GM18526 (cell line): ENCODE data around the gene CDK5RAP3.

Experiments
- POLR2A ChIP-seq: IDR thresholded peaks from 3 replicates; pipeline ENCODE4 v1.6.1; 2011; ENCODE audit not compliant: insufficient read length; ENCODE audit errors: extremely low read depth

The CDK5RAP3 gene

DNA sequence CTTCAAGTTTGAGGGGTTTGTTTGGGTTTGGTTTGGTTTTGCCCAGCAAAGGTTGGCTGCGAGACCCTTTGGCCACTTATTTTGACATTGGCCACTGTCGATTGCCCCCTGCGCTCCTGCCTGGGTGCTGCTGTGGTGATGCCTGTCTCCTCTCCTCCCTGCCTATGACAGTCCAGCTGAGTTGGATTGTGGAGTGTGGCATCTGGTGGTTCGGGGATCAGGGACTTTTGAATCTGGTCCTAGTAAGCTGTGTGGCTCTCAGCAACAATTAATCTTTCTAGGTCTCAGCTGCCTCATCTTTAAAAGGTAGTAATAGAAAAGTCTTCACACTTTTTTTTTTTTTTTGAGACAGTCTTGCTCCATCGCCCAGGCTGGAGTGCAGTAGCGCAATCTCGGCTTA lies 27.1 kb downstream of the CDK5RAP3 start:
- no peak for TF ChIP-seq POLR2A

DNA sequence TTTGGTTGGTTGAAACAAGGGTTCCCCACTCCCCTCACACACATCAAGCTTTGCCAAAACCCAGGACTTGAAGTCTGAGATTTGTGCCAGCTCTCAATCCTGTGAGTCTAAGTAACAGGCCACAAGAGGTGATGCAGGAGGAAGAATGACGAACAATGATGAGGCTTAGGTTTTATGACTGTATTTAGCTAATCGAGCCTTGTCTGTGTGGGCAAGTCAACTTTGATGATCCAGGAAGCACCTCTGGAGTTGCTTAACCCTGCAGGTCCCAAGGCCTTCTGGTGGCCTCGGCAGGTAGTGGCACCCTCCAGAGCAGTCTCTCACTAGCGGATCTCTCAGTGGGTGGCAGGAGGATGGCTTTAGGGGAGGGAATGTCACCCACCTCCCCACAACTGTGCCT lies 28.7 kb downstream of the CDK5RAP3 start:
- TF ChIP-seq POLR2A, result no peak

- TF ChIP-seq POLR2A, result no peak
These were observed 30.3 kb downstream of the CDK5RAP3 start for GRCh38 chr17:48001197-48001596.

DNA sequence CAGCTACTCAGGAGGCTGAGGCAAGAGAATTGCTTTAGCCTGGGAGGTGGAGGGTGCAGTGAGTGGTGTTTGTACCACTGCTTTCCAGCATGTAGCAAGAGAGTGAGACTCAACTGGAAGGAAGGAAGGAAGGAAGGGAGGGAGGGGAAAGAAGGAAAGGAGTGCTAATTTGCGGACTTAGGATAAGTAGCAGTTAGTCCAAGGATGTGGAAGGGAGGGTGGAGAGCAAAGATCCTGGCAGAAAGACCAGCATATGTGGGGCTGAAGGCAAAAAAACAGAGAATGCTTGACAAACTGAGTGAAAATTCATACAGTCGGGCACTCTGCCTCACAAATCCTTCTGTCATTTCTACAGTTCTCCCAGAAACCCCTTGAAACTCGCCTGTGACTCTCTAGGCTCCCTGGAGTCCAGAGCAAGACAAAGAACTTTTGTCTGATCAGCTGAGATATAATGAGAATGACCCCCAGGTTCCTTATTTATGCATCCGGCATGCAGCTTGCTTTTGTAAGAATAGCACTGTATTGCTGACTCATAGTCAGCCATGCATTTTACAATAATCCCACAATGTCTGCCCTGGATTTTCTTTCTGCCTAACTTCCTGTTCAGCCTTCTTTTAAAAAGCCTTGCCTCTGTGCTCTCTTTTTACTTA lies 31.5 kb downstream of the CDK5RAP3 start:
- TF ChIP-seq POLR2A, result no peak

DNA sequence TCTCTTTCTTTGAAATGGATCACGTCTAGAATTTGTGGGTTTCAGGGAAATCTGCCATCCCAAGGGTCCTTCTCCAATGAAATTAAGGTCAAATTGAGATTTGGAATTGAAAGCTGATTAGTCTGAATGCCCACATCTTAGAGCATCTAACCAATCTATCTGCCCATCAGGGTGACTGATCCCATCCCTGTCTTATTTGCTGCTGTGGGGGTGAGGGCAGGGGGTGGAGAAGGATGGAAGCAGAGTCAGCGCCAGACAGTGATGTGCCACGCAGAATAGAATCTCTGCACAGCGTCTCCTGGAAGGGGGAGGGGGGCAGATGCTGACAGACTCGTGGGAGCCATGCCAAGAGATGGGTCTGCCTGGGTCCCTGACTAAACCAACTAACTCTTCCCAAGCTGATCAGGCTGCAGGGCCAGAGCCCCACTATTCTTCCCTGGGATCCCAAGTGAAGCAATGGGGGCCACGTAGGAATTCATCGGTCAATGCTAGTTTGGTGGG lies 32.1 kb downstream of the CDK5RAP3 start:
- no peak for TF ChIP-seq POLR2A

- TF ChIP-seq POLR2A, result no peak
These were observed 32.7 kb downstream of the CDK5RAP3 start for GRCh38 chr17:48003417-48004151.

- no peak for TF ChIP-seq POLR2A
These were observed 34.1 kb downstream of the CDK5RAP3 start for GRCh38 chr17:48004983-48005382.

- no peak for TF ChIP-seq POLR2A
These were observed 36.2 kb downstream of the CDK5RAP3 start for GRCh38 chr17:48006936-48007709.

GRCh38 chr17:48010193-48010592 lies 39.3 kb downstream of the CDK5RAP3 start:
- no peak for TF ChIP-seq POLR2A

DNA sequence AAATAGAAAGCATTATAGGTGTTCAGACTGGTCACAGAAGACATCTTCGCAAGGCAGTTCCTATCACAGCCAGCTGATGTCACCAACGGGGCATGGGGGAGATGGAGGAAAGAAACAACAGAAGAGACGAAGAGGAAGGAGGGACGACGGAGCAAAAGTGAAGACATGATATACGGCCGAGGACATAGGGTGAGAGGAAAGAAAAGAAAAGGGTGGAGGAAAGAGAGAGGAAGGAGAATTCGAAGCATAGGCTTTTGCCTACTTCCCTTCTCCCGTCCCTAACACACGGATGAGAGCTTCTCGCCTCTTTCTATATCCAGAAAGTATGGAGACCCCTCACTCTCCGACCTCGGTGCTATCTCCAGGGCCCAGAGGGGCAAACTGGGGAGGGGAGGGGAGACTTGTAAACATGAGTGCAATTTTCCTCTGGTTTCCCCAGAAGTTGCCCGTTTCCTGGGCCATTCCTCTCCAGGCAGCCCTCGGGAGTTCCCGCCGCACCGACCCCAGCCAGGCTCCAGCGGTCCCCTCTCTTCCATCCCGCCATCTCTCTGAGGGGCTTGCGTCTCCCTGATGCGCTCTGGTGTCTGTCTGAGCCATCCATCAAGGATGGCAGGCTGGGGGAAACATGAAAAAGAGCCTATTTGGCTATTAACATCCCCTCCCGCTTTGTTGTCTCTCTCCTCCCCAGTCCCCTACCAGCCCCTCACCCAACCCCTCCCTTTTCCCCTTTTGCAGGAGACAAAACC lies 40.7 kb downstream of the CDK5RAP3 start:
- no peak for TF ChIP-seq POLR2A

DNA sequence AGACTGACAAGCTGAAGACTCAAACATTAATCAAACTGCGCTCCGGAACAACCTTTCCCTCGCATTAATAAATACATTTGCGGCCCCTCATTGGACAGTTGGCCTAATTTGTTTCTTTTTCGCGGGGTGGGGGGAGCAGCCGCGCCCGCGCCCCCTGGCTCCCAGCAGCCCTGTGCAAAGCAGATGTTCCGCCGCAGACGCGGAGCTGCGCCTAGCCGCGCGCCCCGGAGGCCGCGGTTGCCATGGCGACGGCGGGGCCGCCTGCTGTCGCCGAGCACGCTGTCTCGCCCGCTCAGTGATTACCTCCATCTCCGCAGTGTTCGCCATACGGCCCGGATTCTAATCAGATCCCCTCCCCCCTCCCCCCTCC lies 41.2 kb downstream of the CDK5RAP3 start:
- no peak for TF ChIP-seq POLR2A

DNA sequence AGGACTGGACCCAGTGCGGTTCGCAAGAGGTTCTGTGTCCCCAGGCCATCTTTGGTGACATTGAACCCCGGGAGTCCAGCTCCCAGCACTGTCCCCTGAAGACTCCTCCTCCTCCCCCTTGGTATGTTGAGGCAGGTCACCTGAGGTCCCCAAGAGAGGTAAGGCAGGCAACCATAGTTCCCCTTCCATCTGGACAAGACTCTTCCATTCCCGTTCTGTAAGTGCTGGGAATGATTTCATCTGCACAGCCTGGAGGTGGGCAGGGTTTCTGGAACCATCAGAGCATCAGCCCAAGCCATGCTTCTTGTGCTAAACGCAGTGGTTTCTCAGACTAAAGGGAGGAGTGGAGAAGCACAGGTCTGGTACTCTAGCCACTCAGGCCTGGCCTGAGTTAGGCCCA lies 41.7 kb downstream of the CDK5RAP3 start:
- no peak for TF ChIP-seq POLR2A

DNA sequence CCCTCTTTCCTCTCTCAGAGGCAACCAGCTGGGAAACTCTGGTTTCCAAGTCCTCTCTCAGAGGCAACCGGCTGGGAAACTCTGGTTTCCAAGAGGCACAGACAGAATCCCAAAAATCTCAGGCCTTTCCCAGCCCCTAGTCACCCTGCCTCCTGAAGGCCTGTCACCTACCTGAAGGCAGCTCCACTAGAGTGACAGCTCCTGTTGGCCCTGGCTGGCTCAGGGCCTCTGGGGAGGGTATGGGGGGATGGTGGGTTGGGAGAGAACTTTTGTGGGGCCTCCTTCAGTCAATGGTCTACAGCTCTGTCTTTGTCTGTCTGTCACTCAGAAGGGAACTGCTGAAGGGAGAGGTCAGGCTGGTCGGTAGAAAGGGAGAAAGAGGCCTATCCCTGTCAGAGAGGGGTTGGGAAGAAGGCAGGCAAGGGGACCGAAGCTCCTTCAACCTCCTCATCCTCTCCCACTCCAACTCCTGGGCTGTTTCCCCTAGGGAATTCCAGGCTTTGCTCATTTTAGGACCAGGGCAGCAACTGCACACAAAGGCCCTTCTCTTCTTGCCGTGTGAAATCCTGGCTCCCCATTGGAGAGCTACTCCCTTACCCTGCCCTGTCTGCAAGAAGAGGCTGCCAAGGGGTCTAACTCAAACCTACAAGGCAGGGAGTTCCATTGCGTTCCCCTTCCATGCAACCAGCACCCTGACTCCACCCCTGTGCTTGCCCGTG lies 43.1 kb downstream of the CDK5RAP3 start:
- no peak for TF ChIP-seq POLR2A

DNA sequence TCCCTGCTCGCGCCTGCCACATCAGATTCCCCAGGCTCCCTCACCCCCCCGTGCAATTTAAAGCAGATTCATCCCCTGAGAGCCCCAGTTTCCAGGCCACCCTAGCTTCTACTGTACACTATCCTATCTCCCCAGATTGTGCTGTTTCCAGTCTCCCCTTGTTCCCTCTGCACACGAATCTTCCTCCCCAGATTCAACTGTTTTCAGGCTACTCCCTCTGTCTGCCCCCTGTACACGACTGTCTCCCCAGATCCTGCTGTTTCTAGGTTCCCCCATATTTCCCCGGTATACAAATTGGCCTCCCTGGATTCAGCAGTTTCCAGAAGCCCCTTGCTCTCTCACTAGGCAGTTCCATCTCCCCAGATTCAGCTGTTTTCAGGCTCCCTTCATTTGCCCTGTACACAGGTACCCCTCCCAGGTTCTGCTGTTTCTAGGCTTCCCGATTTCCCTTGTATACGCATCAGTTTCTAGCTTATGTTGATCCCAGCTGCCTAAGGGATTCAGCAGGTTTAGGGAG lies 43.7 kb downstream of the CDK5RAP3 start:
- TF ChIP-seq POLR2A, result no peak
